ENCODE data around the gene PRKAR1B. TPM values are rescaled to one million over a fixed set of nuclear protein-coding genes. Genes with fewer than 3 reads are reported as not detected.

Gene PRKAR1B
- total RNA-seq, 1 experiment from 2014 or later: 51.7 TPM

GRCh38 chr7:569071-569855 lies 157.8 kb downstream of the PRKAR1B start:
- ChIA-PET POLR2A (ENCODE audit: unreplicated experiment) (no interaction called here), CTCF (no interaction called here)

DNA sequence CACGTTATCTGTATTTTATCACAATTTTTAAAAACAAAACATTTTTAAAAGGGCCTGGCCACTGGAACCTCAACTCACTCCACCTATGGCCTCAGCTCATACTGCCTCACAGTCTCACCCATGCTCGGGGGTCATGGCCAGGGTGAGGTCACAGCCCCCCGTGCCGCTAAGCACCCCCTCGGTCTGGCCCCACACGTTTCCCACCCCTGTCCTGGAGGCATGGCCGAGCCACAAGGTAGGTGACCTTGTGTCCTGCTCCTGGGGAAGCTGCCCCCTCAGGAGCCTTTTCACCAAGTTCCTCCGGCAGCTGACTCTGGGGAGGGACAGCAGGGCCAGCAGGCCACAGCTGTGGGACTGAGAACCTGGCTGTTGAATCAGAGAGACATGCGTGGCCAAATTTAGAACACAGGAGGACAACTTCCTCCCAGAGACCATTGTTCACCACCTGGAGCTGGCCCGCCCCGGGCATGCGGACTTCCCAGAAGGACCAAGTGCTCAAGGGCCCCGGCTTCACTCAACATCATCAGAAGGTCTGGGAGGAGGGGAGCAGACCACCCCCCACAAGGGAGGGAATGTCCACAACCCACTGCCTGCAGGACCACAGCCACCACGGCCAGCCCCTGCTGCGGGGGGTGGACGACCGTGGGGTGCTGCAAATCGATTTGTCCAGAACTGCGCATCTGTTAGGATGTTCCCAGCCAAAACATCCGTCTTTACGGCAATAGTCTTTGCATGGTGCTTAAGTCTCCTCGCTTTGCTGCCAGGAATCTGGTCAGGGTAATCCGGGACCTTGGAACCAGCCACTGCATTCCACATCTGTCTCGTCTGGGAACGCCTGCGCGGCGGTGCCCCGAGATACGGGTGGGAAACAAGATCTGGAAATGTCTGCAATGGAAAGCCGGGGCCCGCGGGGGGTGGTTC lies 158.8 kb downstream of the PRKAR1B start:
- Histone ChIP-seq H3K36me3 (ENCODE audit: low read depth) (no peaks in the 10 kb centered on the region), H3K9me3 (ENCODE audit: insufficient read depth, low read depth) (no peaks in the 10 kb centered on the region), H3K79me2 (ENCODE audit: low read depth) (no peaks in the 10 kb centered on the region), H4K20me1 (ENCODE audit: insufficient read depth) (no peaks in the 10 kb centered on the region), H3K4me2 (no peak overlapping the region), H3K4me1 (replicated peaks; ENCODE audit: insufficient read depth) (no peaks in the 10 kb centered on the region), H3F3A (ENCODE audit: insufficient read depth, low read depth) (no peaks in the 10 kb centered on the region), H3K9me2 (ENCODE audit: insufficient read depth) (no peaks in the 10 kb centered on the region), H3K4me3 (no peak overlapping the region), H2AFZ (no peak overlapping the region), H3K27me3 (ENCODE audit: insufficient read depth, low read depth) (no peaks in the 10 kb centered on the region), H3K27ac (no peak overlapping the region)
- BruUV-seq (replicated peaks): no TSS peak
- intact Hi-C loops (cut with micrococcal nuclease; ENCODE audit: unreplicated experiment): no loop called here
- CTCF ChIA-PET: no interaction called here
- TF ChIP-seq EZH2 (IDR thresholded peaks at IDR 0.05; ENCODE audit: low read depth): no peak
- TF ChIP-seq, protein P1, sequence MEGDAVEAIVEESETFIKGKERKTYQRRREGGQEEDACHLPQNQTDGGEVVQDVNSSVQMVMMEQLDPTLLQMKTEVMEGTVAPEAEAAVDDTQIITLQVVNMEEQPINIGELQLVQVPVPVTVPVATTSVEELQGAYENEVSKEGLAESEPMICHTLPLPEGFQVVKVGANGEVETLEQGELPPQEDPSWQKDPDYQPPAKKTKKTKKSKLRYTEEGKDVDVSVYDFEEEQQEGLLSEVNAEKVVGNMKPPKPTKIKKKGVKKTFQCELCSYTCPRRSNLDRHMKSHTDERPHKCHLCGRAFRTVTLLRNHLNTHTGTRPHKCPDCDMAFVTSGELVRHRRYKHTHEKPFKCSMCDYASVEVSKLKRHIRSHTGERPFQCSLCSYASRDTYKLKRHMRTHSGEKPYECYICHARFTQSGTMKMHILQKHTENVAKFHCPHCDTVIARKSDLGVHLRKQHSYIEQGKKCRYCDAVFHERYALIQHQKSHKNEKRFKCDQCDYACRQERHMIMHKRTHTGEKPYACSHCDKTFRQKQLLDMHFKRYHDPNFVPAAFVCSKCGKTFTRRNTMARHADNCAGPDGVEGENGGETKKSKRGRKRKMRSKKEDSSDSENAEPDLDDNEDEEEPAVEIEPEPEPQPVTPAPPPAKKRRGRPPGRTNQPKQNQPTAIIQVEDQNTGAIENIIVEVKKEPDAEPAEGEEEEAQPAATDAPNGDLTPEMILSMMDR (conservative IDR thresholded peaks at IDR 0.05): no peak
- POLR2A ChIA-PET (ENCODE audit: unreplicated experiment): no interaction called here
- DNase-seq: no peak

More at GRCh38 chr7:569071-569855, 157.8 kb downstream of the PRKAR1B start:
- Histone ChIP-seq H3K9me3 (ENCODE audit: insufficient read depth, low read depth) (no peaks in the 10 kb centered on the region), H3F3A (ENCODE audit: insufficient read depth, low read depth) (no peaks in the 10 kb centered on the region), H3K4me3 (no peak overlapping the region), H3K27me3 (ENCODE audit: insufficient read depth, low read depth) (no peaks in the 10 kb centered on the region), H3K27ac (no peak overlapping the region), H3K79me2 (ENCODE audit: low read depth) (no peaks in the 10 kb centered on the region), H2AFZ (no peak overlapping the region), H3K36me3 (ENCODE audit: low read depth) (no peaks in the 10 kb centered on the region), H3K9me2 (ENCODE audit: insufficient read depth) (no peaks in the 10 kb centered on the region), H4K20me1 (ENCODE audit: insufficient read depth) (no peaks in the 10 kb centered on the region), H3K4me1 (replicated peaks; ENCODE audit: insufficient read depth) (no peaks in the 10 kb centered on the region), H3K4me2 (no peak overlapping the region)
- TF ChIP-seq, protein P1 (conservative IDR thresholded peaks at IDR 0.05): no peak
- no peak for TF ChIP-seq EZH2 (IDR thresholded peaks at IDR 0.05; ENCODE audit: low read depth)
- no TSS peak for BruUV-seq (replicated peaks)
- no peak for DNase-seq
- intact Hi-C loops (cut with micrococcal nuclease; ENCODE audit: unreplicated experiment): no loop called here

DNA sequence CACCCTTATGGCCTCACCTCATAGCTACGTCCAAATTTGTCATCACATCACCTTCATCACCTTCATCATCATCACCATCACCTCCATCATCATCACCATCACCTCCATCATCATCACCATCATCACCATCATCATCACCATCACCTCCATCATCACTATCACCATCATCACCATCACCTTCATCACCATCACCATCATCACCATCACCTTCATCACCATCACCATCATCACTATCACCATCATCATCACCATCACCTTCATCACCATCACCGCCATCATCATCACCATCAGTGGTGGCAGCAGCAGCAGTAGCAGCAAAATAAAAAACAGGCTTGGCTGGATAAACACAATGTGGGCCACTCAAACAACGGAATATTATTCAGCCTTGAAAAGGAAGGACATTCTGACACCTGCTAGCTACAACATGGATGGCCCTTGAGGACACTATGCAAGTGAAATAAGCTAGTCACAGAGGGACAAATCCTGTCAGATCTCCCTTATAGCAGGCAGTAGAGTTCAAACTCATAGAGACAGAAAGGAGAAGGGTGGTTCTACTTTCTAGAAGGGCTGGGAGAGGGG lies 159.7 kb downstream of the PRKAR1B start:
- CTCF ChIA-PET: no interaction called here

More for the DNA sequence above, 159.7 kb downstream of the PRKAR1B start:
- Histone ChIP-seq H3K4me3 (no peak overlapping the region), H3K4me1 (replicated peaks; ENCODE audit: insufficient read depth) (no peaks in the 10 kb centered on the region), H3K79me2 (ENCODE audit: low read depth) (no peaks in the 10 kb centered on the region), H3K27ac (no peak overlapping the region), H3F3A (ENCODE audit: insufficient read depth, low read depth) (no peaks in the 10 kb centered on the region), H4K20me1 (ENCODE audit: insufficient read depth) (no peaks in the 10 kb centered on the region), H3K9me3 (ENCODE audit: insufficient read depth, low read depth) (no peaks in the 10 kb centered on the region), H3K27me3 (ENCODE audit: insufficient read depth, low read depth) (no peaks in the 10 kb centered on the region), H3K9me2 (ENCODE audit: insufficient read depth) (no peaks in the 10 kb centered on the region), H3K36me3 (ENCODE audit: low read depth) (no peaks in the 10 kb centered on the region), H2AFZ (no peak overlapping the region), H3K4me2 (no peak overlapping the region)
- TF ChIP-seq, protein P1 (conservative IDR thresholded peaks at IDR 0.05): no peak
- no peak for TF ChIP-seq EZH2 (IDR thresholded peaks at IDR 0.05; ENCODE audit: low read depth)
- no TSS peak for BruUV-seq (replicated peaks)
- POLR2A ChIA-PET (ENCODE audit: unreplicated experiment): no interaction called here
- intact Hi-C loops (cut with micrococcal nuclease; ENCODE audit: unreplicated experiment): no loop called here
- no peak for DNase-seq

All from PC-9 (cell line).